K562 (cell line): ENCODE results near the gene PHF1. TPM values are rescaled to one million over a fixed set of nuclear protein-coding genes. Genes with fewer than 3 reads are reported as not detected.
A peak's percentile ranks its signal among the peaks of the same experiment; 100 is the strongest.

Experiments used
- BRD9 ChIP-seq: fragments of 450-650 bp; IDR thresholded peaks from 2 replicates; pipeline ENCODE4 v1.6.1; 2018; ENCODE audit warnings: low read depth; ENCODE audit not compliant: partially characterized antibody
- CHCHD3 ChIP-seq: fragments of 250-450 bp; sonication (Bioruptor Pico); IDR thresholded peaks from 2 replicates; pipeline ENCODE4 v2.1.2; 2022; ENCODE audit warnings: mild to moderate bottlenecking
- ETV5 ChIP-seq: sonication (generic); formaldehyde crosslinking; IDR thresholded peaks from 2 replicates; pipeline ENCODE4 v1.4.0; 2020; ENCODE audit warnings: low read depth, mild to moderate bottlenecking, missing genetic modification reagents
- EWSR1 ChIP-seq: fragments of 450-650 bp; IDR thresholded peaks from 2 replicates; pipeline ENCODE4 v1.6.1; 2018; ENCODE audit warnings: borderline replicate concordance, mild to moderate bottlenecking, low read depth, moderate library complexity; ENCODE audit not compliant: partially characterized antibody
- MTF1 ChIP-seq: fragments of 250-450 bp; sonication (Bioruptor Pico); IDR thresholded peaks from 2 replicates; pipeline ENCODE4 v1.9.0; 2021; ENCODE audit warnings: moderate library complexity, mild to moderate bottlenecking, inconsistent platforms, borderline replicate concordance
- SIN3B ChIP-seq: fragments of 450-650 bp; IDR thresholded peaks from 2 replicates; pipeline ENCODE4 v1.6.1; 2017; ENCODE audit warnings: low read depth, mild to moderate bottlenecking, moderate library complexity
- STAG1 ChIP-seq: sonication (generic); formaldehyde crosslinking; IDR thresholded peaks from 2 replicates; pipeline ENCODE4 v1.5.0; 2020; ENCODE audit warnings: missing genetic modification reagents, borderline replicate concordance
- TBP ChIP-seq: optimal IDR thresholded peaks from 2 replicates; pipeline ENCODE3; 2011; ENCODE audit warnings: low read depth, low read length, improper control_type of control experiment
- ZKSCAN8 ChIP-seq: fragments of 200-800 bp; sonication (Bioruptor generic); IDR thresholded peaks from 2 replicates; pipeline ENCODE4 v1.6.1; 2016; ENCODE audit warnings: missing genetic modification characterization, missing compliant biosample characterization
- ZNF134 ChIP-seq: fragments of 250-450 bp; sonication (Bioruptor Pico); conservative IDR thresholded peaks from 2 replicates; pipeline ENCODE4 v1.4.0; 2020
- ZNF224 ChIP-seq: sonication (generic); formaldehyde crosslinking; IDR thresholded peaks from 2 replicates; pipeline ENCODE4 v1.8.0; 2022; ENCODE audit warnings: mild to moderate bottlenecking, missing genetic modification reagents
- polyA plus RNA-seq, 8 experiments: library from polyadenylated mRNA; depleted of rRNA in 4 of 8; stranded (reverse) in 5 of 8; unstranded in 3 of 8; fragments of >200 nt; fragmentation: Nextera tagmentation in 2 of 8; fragmentation: Illumina TruSeq in 1 of 8; extraction: Ambion mirVana in 2 of 8; extraction: Trizol in 1 of 8; gene quantifications; 2 replicates each; pipeline versions ENCODE4 v1.2.1 to v1.2.3, GENCODE V29; 2011 to 2014; ENCODE audit warnings: inconsistent platforms in 1 of 8, missing spikeins in 1 of 8
- total RNA-seq, 7 experiments: library from RNA; depleted of rRNA in 6 of 7; stranded (reverse); fragments of >200 nt in 6 of 7; fragmentation: Illumina TruSeq in 2 of 7; extraction: Trizol in 2 of 7; gene quantifications; 2 replicates each; pipeline versions ENCODE4 v1.2.1 to v1.2.3, GENCODE V29; 2011 to 2021; ENCODE audit warnings: low replicate concordance in 1 of 7
- TF ChIP-seq, protein P1 (sequence below), 2 experiments: IDR thresholded peaks in 1 of 2; conservative IDR thresholded peaks in 1 of 2; 2 replicates each; pipeline ENCODE4 v1.6.1; 2016; ENCODE audit warnings: low read depth in 2 of 2, mild to moderate bottlenecking in 1 of 2, missing compliant biosample characterization in 1 of 2, missing genetic modification characterization in 1 of 2, moderate library complexity in 1 of 2
- TF ChIP-seq, protein P2 (sequence below): fragments of 450-650 bp; formaldehyde crosslinking; conservative IDR thresholded peaks from 2 replicates; pipeline ENCODE4 v1.4.0; 2022; ENCODE audit warnings: mild to moderate bottlenecking, missing genetic modification characterization
- TF ChIP-seq, protein P3 (sequence below): IDR thresholded peaks from 2 replicates; pipeline ENCODE4 v1.6.1; 2012; ENCODE audit warnings: low read depth, low read length, improper control_type of control experiment, borderline replicate concordance
- TF ChIP-seq, protein P4 (sequence below), 2 experiments: fragments of 450-650 bp in 1 of 2; sonication (generic) in 1 of 2; formaldehyde crosslinking; conservative IDR thresholded peaks; 2 replicates each; pipeline versions ENCODE4 v1.4.0 to v1.8.1; 2020 to 2022; ENCODE audit warnings: mild to moderate bottlenecking in 1 of 2, missing genetic modification reagents in 1 of 2
- TF ChIP-seq, protein P5 (sequence below): fragments of 450-650 bp; conservative IDR thresholded peaks from 2 replicates; pipeline ENCODE4 v1.6.1; 2016; ENCODE audit warnings: missing genetic modification characterization, low read depth, mild to moderate bottlenecking, control low read depth, missing compliant biosample characterization
- TF ChIP-seq, protein P6 (sequence below): sonication (generic); formaldehyde crosslinking; IDR thresholded peaks from 2 replicates; pipeline ENCODE4 v1.8.0; 2022; ENCODE audit warnings: missing genetic modification reagents, mild to moderate bottlenecking, moderate library complexity, borderline replicate concordance

The PHF1 gene
- total and polyA plus RNA-seq, 9 of the 15 experiments (the other 6 are each of a cell fraction or from before 2014, with no cell fraction given) = 3.7 to 64.2 (median 33.7) TPM

DNA sequence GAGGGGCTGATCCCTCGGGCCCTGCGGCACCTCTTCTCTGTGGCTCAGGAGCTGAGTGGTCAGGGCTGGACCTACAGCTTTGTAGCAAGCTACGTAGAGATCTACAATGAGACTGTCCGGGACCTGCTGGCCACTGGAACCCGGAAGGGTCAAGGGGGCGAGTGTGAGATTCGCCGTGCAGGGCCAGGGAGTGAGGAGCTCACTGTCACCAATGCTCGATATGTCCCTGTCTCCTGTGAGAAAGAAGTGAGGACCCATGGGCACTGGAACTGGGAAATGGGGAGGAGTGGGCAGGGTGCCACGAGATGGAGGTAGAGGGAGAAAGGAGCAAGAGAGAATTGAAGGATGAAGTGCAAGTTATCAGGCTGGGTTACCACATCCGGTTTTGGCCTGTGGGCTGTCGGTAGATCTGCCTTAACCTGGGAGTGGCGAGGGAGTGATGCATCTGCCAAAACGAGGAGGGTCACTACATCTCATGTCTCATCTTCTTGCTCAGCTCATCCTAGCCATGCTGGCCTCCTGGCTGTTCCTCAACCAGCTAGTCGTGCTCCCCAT, 5.4 kb upstream of the PHF1 start (continued):
- TF ChIP-seq, protein P1, sequence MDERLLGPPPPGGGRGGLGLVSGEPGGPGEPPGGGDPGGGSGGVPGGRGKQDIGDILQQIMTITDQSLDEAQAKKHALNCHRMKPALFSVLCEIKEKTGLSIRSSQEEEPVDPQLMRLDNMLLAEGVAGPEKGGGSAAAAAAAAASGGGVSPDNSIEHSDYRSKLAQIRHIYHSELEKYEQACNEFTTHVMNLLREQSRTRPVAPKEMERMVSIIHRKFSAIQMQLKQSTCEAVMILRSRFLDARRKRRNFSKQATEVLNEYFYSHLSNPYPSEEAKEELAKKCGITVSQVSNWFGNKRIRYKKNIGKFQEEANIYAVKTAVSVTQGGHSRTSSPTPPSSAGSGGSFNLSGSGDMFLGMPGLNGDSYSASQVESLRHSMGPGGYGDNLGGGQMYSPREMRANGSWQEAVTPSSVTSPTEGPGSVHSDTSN (CRISPR knock-in tag; IDR thresholded peaks at IDR 0.05; ENCODE audit: low read depth) = no peak
- TF ChIP-seq, protein P1 (tag; conservative IDR thresholded peaks at IDR 0.05; ENCODE audit: low read depth) = no peak
- TF ChIP-seq ZNF224 (no peak), EWSR1 (no peak), CHCHD3 (CRISPR knock-in tag) (no peak), ZKSCAN8 (CRISPR knock-in tag) (no peak), BRD9 (no peak), SIN3B (no peak), STAG1 (CRISPR knock-in tag) (no peak), ZNF134 (CRISPR knock-in tag) (no peak), ETV5 (no peak), TBP (no peak), MTF1 (CRISPR knock-in tag) (no peak)
- TF ChIP-seq, protein P2, sequence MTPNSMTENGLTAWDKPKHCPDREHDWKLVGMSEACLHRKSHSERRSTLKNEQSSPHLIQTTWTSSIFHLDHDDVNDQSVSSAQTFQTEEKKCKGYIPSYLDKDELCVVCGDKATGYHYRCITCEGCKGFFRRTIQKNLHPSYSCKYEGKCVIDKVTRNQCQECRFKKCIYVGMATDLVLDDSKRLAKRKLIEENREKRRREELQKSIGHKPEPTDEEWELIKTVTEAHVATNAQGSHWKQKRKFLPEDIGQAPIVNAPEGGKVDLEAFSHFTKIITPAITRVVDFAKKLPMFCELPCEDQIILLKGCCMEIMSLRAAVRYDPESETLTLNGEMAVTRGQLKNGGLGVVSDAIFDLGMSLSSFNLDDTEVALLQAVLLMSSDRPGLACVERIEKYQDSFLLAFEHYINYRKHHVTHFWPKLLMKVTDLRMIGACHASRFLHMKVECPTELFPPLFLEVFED = 0 out of 2 replicates have a peak, but pooled peaks have one; percentile 30
- TF ChIP-seq, protein P3, sequence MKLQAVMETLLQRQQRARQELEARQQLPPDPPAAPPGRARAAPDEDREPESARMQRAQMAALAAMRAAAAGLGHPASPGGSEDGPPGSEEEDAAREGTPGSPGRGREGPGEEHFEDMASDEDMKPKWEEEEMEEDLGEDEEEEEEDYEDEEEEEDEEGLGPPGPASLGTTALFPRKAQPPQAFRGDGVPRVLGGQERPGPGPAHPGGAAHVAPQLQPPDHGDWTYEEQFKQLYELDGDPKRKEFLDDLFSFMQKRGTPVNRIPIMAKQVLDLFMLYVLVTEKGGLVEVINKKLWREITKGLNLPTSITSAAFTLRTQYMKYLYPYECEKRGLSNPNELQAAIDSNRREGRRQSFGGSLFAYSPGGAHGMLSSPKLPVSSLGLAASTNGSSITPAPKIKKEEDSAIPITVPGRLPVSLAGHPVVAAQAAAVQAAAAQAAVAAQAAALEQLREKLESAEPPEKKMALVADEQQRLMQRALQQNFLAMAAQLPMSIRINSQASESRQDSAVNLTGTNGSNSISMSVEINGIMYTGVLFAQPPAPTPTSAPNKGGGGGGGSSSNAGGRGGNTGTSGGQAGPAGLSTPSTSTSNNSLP = no peak
- TF ChIP-seq, protein P4, sequence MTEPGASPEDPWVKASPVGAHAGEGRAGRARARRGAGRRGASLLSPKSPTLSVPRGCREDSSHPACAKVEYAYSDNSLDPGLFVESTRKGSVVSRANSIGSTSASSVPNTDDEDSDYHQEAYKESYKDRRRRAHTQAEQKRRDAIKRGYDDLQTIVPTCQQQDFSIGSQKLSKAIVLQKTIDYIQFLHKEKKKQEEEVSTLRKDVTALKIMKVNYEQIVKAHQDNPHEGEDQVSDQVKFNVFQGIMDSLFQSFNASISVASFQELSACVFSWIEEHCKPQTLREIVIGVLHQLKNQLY (CRISPR knock-in tag; conservative IDR thresholded peaks at IDR 0.05) = no peak
- TF ChIP-seq, protein P5, sequence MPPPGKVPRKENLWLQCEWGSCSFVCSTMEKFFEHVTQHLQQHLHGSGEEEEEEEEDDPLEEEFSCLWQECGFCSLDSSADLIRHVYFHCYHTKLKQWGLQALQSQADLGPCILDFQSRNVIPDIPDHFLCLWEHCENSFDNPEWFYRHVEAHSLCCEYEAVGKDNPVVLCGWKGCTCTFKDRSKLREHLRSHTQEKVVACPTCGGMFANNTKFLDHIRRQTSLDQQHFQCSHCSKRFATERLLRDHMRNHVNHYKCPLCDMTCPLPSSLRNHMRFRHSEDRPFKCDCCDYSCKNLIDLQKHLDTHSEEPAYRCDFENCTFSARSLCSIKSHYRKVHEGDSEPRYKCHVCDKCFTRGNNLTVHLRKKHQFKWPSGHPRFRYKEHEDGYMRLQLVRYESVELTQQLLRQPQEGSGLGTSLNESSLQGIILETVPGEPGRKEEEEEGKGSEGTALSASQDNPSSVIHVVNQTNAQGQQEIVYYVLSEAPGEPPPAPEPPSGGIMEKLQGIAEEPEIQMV = no peak
- TF ChIP-seq, protein P6, sequence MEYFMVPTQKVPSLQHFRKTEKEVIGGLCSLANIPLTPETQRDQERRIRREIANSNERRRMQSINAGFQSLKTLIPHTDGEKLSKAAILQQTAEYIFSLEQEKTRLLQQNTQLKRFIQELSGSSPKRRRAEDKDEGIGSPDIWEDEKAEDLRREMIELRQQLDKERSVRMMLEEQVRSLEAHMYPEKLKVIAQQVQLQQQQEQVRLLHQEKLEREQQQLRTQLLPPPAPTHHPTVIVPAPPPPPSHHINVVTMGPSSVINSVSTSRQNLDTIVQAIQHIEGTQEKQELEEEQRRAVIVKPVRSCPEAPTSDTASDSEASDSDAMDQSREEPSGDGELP (CRISPR knock-in tag) = 0 out of 2 replicates have a peak, but pooled peaks have one; percentile 21
